Frontal cortex (tissue), 4 donors: Measurements from ENCODE around the gene SAPCD1. TPM values are rescaled to one million over a fixed set of nuclear protein-coding genes. Genes with fewer than 3 reads are reported as not detected.
A peak's percentile ranks its signal among the peaks of the same experiment; 100 is the strongest.

Source experiments
- DNase-seq, 2 donors: peaks; one replicate each; pipeline ENCODE4 v3.0.0; 2012; ENCODE audit warnings: low spot score in 2 of 2
- FAIRE-seq: peaks from 2 replicates; lab custom pipeline; 2012; peaks lifted over from hg19 to GRCh38; lab: Jason Lieb, UNC
- total RNA-seq: library from RNA; depleted of rRNA; stranded (reverse); fragments of >200 nt; gene quantifications from one replicate; pipeline ENCODE4 v1.2.3, GENCODE V29; 2014
- donor health status: control.
- donor health status: control.
- donor health status: control.

SAPCD1 gene
- total RNA-seq, 1 donor from 2014 or later: 0.82 TPM

GRCh38 chr6:31728767-31729514 lies 33.5 kb upstream of the SAPCD1 start, which contains the start of gene DDAH2:
Gene DDAH2 (minus strand): TSS chr6:31729299. CDS start chr6:31729161, 138 bp downstream.
- FAIRE-seq (no peak), DNase-seq (no peak)

GRCh38 chr6:31729515-31729978 lies 32.9 kb upstream of the SAPCD1 start:
- FAIRE-seq: no peak

GRCh38 chr6:31729979-31730630 lies 32.4 kb upstream of the SAPCD1 start:
- FAIRE-seq (no peak), DNase-seq (peak; percentile 71 to 87)

More at GRCh38 chr6:31729515-31729978, 32.9 kb upstream of the SAPCD1 start:
- DNase-seq: peak; percentile 74 to 86

- no peak for DNase-seq
- FAIRE-seq: no peak
Observed at GRCh38 chr6:31730631-31731086, 31.8 kb upstream of the SAPCD1 start.

- no peak for DNase-seq
- no peak for FAIRE-seq
Observed at GRCh38 chr6:31732029-31732428, 30.4 kb upstream of the SAPCD1 start.

GRCh38 chr6:31733734-31734133 lies 28.7 kb upstream of the SAPCD1 start:
- no peak for FAIRE-seq
- DNase-seq: no peak

- FAIRE-seq (no peak), DNase-seq (peak in 1 of 2 donors; percentile 61)
Observed at GRCh38 chr6:31734247-31734820, 28.1 kb upstream of the SAPCD1 start.

- DNase-seq (no peak), FAIRE-seq (no peak)
Observed at GRCh38 chr6:31734821-31735406, 27.5 kb upstream of the SAPCD1 start.

- FAIRE-seq: no peak
Observed at GRCh38 chr6:31736021-31736767, 26.3 kb upstream of the SAPCD1 start, which contains the start of gene CLIC1. Gene CLIC1 (minus strand): TSS chr6:31736530. CDS start chr6:31736300, 230 bp downstream.

GRCh38 chr6:31736768-31737314 lies 25.6 kb upstream of the SAPCD1 start:
- DNase-seq: no peak
- FAIRE-seq: no peak

More at GRCh38 chr6:31736021-31736767, 26.3 kb upstream of the SAPCD1 start, which contains the start of gene CLIC1:
- peak in 1 of 2 donors; percentile 65 for DNase-seq

GRCh38 chr6:31737315-31737990 lies 25.0 kb upstream of the SAPCD1 start:
- FAIRE-seq (no peak), DNase-seq (no peak)

- no peak for DNase-seq
- FAIRE-seq: no peak
Observed at GRCh38 chr6:31737991-31738979, 24.2 kb upstream of the SAPCD1 start.

- FAIRE-seq (no peak), DNase-seq (peak; percentile 98 to 99)
Observed at GRCh38 chr6:31739639-31740396, 22.6 kb upstream of the SAPCD1 start, which contains the start of gene MSH5. Gene MSH5 (plus strand): TSS chr6:31740005. CDS start chr6:31740467, 462 bp downstream.

- FAIRE-seq: no peak
- no peak for DNase-seq
Observed at GRCh38 chr6:31740397-31741223, 21.8 kb upstream of the SAPCD1 start.

GRCh38 chr6:31741815-31742214 lies 20.6 kb upstream of the SAPCD1 start:
- DNase-seq: no peak
- no peak for FAIRE-seq

GRCh38 chr6:31742894-31743293 lies 19.6 kb upstream of the SAPCD1 start:
- DNase-seq: no peak

More at GRCh38 chr6:31742894-31743293, 19.6 kb upstream of the SAPCD1 start:
- no peak for FAIRE-seq
